T-helper 1 cell treated with Interleukin-12 subunit alpha and Interleukin-12 subunit beta and Interleukin-4 antibody, amounts not matched to agents 30 μg/mL and 1 μg/mL, for 36 hours (primary cell): Measurements from ENCODE around the gene FGF12.

ENCODE experiments used
- H3K27ac Mint-ChIP-seq: one replicate; pipeline ENCODE4 v1.8.0; 2021; ENCODE audit warnings: mild to moderate bottlenecking, mixed read lengths
- H3K27me3 Mint-ChIP-seq: one replicate; pipeline ENCODE4 v1.8.0; 2021; ENCODE audit warnings: low read depth, mixed read lengths
- H3K36me3 Mint-ChIP-seq: one replicate; pipeline ENCODE4 v1.8.0; 2021; ENCODE audit warnings: low read depth, mixed read lengths
- H3K4me1 Mint-ChIP-seq: one replicate; pipeline ENCODE4 v1.8.0; 2021; ENCODE audit warnings: low read depth, mixed read lengths
- H3K4me3 Mint-ChIP-seq: one replicate; pipeline ENCODE4 v1.8.0; 2021; ENCODE audit warnings: mild to moderate bottlenecking, moderate library complexity, mixed read lengths
- H3K9me3 Mint-ChIP-seq: one replicate; pipeline ENCODE4 v1.8.0; 2021; ENCODE audit warnings: mixed read lengths

FGF12 gene

DNA sequence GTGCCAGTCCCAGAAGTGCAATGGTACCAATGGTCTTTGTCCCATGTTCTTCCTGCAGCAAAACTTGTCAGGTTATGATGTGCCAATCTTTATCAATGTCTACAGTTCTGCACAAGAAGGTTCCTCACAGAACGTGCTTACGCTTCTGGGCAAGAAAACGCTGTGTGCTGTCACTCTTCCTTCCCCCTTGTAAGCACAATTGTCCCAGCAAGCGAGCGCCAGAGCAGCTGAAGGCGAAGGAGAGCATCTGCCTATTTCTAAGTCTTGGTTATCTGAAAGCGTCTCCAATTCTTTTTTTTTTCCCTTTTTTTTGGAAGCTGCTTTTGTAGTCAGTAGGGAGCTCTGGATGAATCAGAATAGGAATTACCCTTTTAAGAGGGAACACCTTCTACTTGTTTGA, 514.4 kb downstream of the FGF12 start:
- H3K27ac Mint-ChIP-seq = no peak overlapping the region
- no peaks in the 10 kb centered on the region for H3K4me1 Mint-ChIP-seq
- H3K4me3 Mint-ChIP-seq = no peak overlapping the region
- no peaks in the 10 kb centered on the region for H3K27me3 Mint-ChIP-seq
- no peaks in the 10 kb centered on the region for H3K36me3 Mint-ChIP-seq
- no peaks in the 10 kb centered on the region for H3K9me3 Mint-ChIP-seq

DNA sequence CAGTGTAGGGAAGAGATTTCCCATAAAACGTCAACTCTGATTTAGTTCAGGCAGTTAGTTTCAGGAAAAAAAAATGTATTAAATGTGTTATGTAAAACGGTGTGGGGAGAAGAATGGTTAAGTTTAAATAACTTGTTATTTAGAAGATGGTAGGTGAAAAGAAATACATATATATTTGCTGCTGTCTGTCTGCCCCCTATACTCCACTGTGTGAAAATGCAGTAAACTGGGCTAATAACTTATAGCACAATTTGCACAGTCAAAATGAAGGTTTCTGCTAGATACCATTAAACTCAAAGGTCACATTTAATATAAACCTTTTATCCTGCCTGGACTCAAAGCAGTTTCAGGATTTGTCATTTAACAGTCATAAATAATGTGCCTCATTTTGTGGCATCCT, 515.0 kb downstream of the FGF12 start:
- Mint-ChIP-seq H3K27ac (no peak overlapping the region), H3K9me3 (no peaks in the 10 kb centered on the region), H3K27me3 (no peaks in the 10 kb centered on the region), H3K4me3 (no peak overlapping the region), H3K36me3 (no peaks in the 10 kb centered on the region), H3K4me1 (no peaks in the 10 kb centered on the region)

DNA sequence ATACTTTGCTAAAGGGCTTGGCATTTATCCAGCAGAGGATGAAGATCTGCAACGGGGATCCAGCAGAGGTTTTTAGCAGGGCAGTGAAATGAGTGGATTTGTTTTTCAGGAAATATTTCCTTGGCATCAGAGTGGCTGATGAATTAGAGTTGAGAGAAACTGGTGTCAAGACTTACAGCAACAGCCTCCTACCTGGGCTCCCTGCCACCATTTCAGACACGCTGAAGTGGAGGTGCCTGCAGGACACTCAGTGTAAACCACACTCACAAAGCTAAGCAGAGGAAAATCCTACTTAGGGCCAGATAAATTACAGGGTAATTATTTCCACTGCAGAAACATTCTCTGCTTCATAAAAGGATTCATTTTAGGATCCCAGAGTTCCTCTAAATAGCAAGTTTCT, 519.7 kb downstream of the FGF12 start:
- no peaks in the 10 kb centered on the region for H3K9me3 Mint-ChIP-seq
- H3K27ac Mint-ChIP-seq = no peak overlapping the region
- H3K36me3 Mint-ChIP-seq = no peaks in the 10 kb centered on the region
- no peaks in the 10 kb centered on the region for H3K27me3 Mint-ChIP-seq
- H3K4me1 Mint-ChIP-seq = no peaks in the 10 kb centered on the region
- no peak overlapping the region for H3K4me3 Mint-ChIP-seq

- H3K4me1 Mint-ChIP-seq = no peaks in the 10 kb centered on the region
Measured at GRCh38 chr3:192207239-192207638, 520.1 kb downstream of the FGF12 start.

DNA sequence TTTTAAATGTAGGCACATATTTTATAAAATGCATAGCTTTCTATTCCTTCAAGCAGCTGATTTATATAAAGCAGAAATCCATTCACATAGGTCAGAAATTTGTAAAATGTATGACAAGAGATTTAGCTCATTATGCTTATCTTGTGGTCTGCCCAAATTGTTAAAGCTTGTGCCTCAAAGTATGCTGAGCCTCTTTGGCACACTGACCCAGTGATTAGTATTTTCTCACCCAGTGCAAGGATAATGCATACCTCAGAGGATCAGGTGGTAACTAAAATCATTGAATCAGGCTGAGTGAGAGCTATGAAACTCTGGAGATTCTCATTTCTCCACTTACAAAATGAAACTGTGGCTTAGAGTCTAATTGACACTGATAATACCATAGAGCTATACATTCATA, 533.3 kb downstream of the FGF12 start:
- H3K27me3 Mint-ChIP-seq = no peaks in the 10 kb centered on the region
- no peaks in the 10 kb centered on the region for H3K36me3 Mint-ChIP-seq
- no peaks in the 10 kb centered on the region for H3K4me1 Mint-ChIP-seq
- no peak overlapping the region for H3K27ac Mint-ChIP-seq
- H3K9me3 Mint-ChIP-seq = no peaks in the 10 kb centered on the region
- H3K4me3 Mint-ChIP-seq = no peak overlapping the region

More at GRCh38 chr3:192207239-192207638, 520.1 kb downstream of the FGF12 start:
- H3K27me3 Mint-ChIP-seq = no peaks in the 10 kb centered on the region
- no peak overlapping the region for H3K4me3 Mint-ChIP-seq
- H3K27ac Mint-ChIP-seq = no peak overlapping the region
- H3K36me3 Mint-ChIP-seq = no peaks in the 10 kb centered on the region
- H3K9me3 Mint-ChIP-seq = no peaks in the 10 kb centered on the region

DNA sequence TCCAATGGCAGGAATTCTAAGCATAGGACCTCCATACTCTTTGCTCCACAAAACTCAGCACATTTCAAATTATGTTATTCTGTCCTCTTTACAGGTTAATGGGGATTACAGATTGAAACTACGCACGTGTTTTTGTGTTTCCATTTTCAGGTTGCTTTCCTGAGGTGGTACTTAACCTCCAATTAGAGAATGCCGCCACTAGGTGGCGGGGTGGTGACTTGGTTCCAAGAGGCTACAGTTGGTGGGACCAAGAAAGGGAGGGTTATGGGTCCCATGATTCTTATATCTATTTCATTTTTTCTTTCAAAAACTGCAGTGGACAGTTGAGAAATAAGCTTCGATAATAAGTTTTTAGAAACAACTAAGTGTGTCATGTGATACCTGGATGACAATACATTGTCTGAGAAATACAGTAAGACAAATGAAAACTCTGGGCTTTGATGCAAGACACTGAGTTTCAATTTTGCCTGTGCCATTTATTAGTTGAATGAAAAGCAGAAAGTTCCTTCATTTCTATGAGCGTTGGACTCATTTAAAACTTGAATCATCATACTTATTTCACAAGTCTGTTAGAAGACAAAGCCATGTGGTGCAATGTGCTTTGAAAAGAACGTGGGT, 539.0 kb downstream of the FGF12 start:
- H3K27ac Mint-ChIP-seq = no peak overlapping the region
- H3K4me3 Mint-ChIP-seq = no peak overlapping the region
- H3K4me1 Mint-ChIP-seq = no peaks in the 10 kb centered on the region
- no peaks in the 10 kb centered on the region for H3K36me3 Mint-ChIP-seq
- H3K9me3 Mint-ChIP-seq = no peaks in the 10 kb centered on the region
- no peaks in the 10 kb centered on the region for H3K27me3 Mint-ChIP-seq

DNA sequence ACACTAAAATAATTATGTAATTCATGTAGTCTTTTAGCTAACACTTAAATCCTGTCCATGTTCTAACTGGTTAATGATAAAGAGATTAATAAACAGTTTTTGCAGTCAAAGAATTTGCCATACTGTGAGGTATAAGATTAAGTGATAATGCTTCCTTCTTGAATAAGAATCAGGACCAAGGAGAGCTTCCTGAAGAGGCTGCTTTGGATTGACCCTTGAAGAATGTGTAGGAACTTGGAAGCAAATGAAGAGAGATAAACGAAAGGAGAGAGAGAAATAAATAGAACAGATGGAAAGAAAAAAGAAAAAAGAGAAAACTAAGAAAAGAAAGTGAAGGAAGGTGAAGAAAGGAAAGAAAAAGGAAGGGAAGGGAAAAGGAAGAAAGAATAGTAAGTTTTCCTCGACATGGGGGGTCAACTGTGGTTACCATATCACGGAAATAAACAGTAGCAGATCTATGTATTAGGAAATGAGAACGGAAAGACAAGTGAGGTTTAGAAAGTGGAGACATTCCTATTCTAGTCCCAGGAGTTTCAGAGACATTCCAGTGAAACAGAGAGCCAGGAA, 539.8 kb downstream of the FGF12 start:
- Mint-ChIP-seq H3K4me3 (no peak overlapping the region), H3K4me1 (no peaks in the 10 kb centered on the region), H3K27me3 (no peaks in the 10 kb centered on the region), H3K9me3 (no peaks in the 10 kb centered on the region), H3K27ac (no peak overlapping the region), H3K36me3 (no peaks in the 10 kb centered on the region)

DNA sequence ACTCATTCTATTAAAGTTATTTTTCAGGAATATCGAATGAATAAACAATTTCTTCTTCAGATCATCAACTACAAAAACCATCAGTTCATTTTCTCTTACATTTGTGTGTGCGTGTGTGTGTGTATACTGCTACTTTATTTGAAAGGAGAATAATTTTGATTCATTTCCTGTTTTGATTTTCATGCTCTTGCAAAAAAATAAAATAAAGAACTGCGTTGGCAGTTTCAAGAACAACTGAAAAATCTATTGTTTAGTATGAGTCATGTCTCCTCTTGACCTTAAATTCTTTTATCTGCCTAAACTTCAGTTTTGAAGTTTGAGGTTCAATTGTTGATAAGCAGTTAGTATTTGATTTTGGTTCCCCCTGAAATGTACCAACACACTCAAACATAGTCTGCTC, 540.8 kb downstream of the FGF12 start:
- Mint-ChIP-seq H3K4me3 (no peak overlapping the region), H3K4me1 (no peaks in the 10 kb centered on the region), H3K27ac (no peak overlapping the region)

DNA sequence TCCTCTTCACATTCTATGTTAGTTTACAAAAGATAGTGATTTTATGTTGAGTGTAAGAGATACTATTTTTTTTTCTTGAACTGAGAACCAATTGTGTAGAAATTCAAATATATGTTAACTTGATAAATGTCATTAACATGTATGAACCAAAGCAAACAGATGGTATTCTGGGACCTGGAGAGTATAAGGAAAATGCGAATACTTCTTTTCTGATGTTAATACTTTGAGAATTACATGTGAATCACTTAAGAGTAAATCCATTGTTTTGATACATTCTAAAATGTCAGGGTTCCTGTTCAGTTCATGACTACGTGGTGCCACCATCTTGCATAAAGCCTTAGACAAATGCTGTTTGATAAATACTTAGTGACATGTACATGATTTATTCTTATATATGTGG, 541.3 kb downstream of the FGF12 start:
- Mint-ChIP-seq H3K4me1 (no peaks in the 10 kb centered on the region), H3K27me3 (no peaks in the 10 kb centered on the region), H3K36me3 (no peaks in the 10 kb centered on the region), H3K27ac (no peak overlapping the region), H3K9me3 (no peaks in the 10 kb centered on the region), H3K4me3 (no peak overlapping the region)

More for the DNA sequence above, 540.8 kb downstream of the FGF12 start:
- H3K27me3 Mint-ChIP-seq = no peaks in the 10 kb centered on the region
- H3K9me3 Mint-ChIP-seq = no peaks in the 10 kb centered on the region
- H3K36me3 Mint-ChIP-seq = no peaks in the 10 kb centered on the region

DNA sequence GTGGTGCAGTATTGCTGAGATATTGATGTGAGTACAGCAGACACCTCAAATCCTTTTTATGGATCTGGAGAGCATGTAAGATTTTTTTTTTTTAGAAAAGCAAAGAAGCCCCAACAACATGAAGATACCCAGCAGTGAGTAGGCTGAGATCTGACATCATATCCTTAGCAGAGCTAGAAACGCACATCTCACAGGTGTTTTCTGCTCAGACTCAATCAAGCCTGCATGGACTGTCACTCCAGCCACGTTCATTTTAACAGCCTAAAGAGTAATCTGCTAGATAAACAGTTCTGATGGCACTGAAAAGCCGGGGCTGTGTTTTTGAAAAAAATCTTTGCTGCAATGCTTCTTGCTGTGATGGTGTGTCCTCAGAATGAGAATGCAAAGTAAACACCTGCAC, 544.2 kb downstream of the FGF12 start:
- H3K27me3 Mint-ChIP-seq = no peaks in the 10 kb centered on the region
- no peak overlapping the region for H3K27ac Mint-ChIP-seq
- H3K4me3 Mint-ChIP-seq = no peak overlapping the region
- no peaks in the 10 kb centered on the region for H3K4me1 Mint-ChIP-seq
- no peaks in the 10 kb centered on the region for H3K9me3 Mint-ChIP-seq
- H3K36me3 Mint-ChIP-seq = no peaks in the 10 kb centered on the region

DNA sequence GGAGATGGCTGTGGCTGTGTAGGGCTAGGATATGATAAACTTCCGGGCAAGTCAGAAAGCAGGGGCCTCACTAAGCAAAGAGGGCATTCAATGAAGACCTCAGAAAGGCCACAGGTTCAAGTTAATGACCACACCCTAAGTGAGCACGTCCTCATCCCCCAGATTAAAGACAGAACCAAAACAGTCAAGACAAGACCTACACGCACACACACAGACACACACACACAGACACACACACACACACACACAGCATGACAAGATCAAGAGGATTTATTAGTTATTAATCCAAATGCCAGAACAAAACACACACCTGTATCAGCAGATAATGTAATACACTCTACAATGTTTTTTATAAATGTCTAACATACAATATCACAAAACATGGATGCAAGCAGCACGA, 546.2 kb downstream of the FGF12 start:
- Mint-ChIP-seq H3K4me3 (no peak overlapping the region), H3K27ac (no peak overlapping the region), H3K36me3 (no peaks in the 10 kb centered on the region), H3K9me3 (no peaks in the 10 kb centered on the region), H3K27me3 (no peaks in the 10 kb centered on the region), H3K4me1 (no peaks in the 10 kb centered on the region)

- Mint-ChIP-seq H3K36me3 (no peaks in the 10 kb centered on the region), H3K27ac (no peak overlapping the region), H3K4me3 (no peak overlapping the region)
Measured at GRCh38 chr3:192177383-192177782, 550.0 kb downstream of the FGF12 start.

GRCh38 chr3:192174283-192174682, 553.1 kb downstream of the FGF12 start:
- Mint-ChIP-seq H3K4me1 (no peaks in the 10 kb centered on the region), H3K27ac (no peak overlapping the region), H3K36me3 (no peaks in the 10 kb centered on the region), H3K27me3 (no peaks in the 10 kb centered on the region), H3K9me3 (no peaks in the 10 kb centered on the region), H3K4me3 (no peak overlapping the region)

More at GRCh38 chr3:192177383-192177782, 550.0 kb downstream of the FGF12 start:
- H3K27me3 Mint-ChIP-seq = no peaks in the 10 kb centered on the region
- no peaks in the 10 kb centered on the region for H3K4me1 Mint-ChIP-seq
- H3K9me3 Mint-ChIP-seq = no peaks in the 10 kb centered on the region

GRCh38 chr3:192171213-192171612, 556.1 kb downstream of the FGF12 start:
- no peaks in the 10 kb centered on the region for H3K27me3 Mint-ChIP-seq

GRCh38 chr3:192170659-192171058, 556.7 kb downstream of the FGF12 start:
- Mint-ChIP-seq H3K4me3 (no peak overlapping the region), H3K27ac (no peak overlapping the region), H3K4me1 (no peaks in the 10 kb centered on the region), H3K27me3 (no peaks in the 10 kb centered on the region), H3K9me3 (no peaks in the 10 kb centered on the region), H3K36me3 (no peaks in the 10 kb centered on the region)

More at GRCh38 chr3:192171213-192171612, 556.1 kb downstream of the FGF12 start:
- Mint-ChIP-seq H3K9me3 (no peaks in the 10 kb centered on the region), H3K36me3 (no peaks in the 10 kb centered on the region), H3K4me3 (no peak overlapping the region), H3K27ac (no peak overlapping the region), H3K4me1 (no peaks in the 10 kb centered on the region)

DNA sequence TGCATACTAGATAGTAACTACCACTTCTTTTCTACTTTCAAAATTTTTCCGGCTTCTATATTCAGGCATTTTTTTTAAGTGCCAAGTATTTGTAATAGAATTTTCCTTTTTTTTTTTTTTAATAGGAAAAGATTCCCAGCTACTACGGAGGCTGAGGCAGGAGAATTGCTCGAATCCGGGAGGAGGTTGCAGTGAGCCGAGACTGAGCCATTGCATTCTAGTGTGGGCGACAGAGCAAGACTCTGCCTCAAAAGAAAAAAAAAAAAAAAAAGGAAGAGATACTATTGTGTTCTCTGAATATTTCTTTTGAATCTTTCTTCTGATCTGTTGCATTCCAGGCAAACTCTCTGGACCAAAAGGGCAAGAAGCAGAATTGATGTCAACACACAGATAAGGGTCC, 557.3 kb downstream of the FGF12 start:
- Mint-ChIP-seq H3K4me3 (no peak overlapping the region), H3K4me1 (no peaks in the 10 kb centered on the region), H3K9me3 (no peaks in the 10 kb centered on the region), H3K36me3 (no peaks in the 10 kb centered on the region), H3K27ac (no peak overlapping the region), H3K27me3 (no peaks in the 10 kb centered on the region)
